BLaER1 treated with 17β-estradiol and CSF1 and Interleukin-3, amounts not matched to agents 10 nM and 100 nM (cell line): Measurements from ENCODE around the gene EHD1.
A peak's percentile ranks its signal among the peaks of the same experiment; 100 is the strongest.

Source experiments
- H3K27ac ChIP-seq, 11 experiments: shearing (Covaris generic); formaldehyde crosslinking; 2 replicates each; pipeline ENCODE4 v1.8.1; 2022
- H3K27me3 ChIP-seq, 11 experiments: shearing (Covaris generic); formaldehyde crosslinking; 2 replicates each; pipeline ENCODE4 v1.8.1; 2022
- H3K36me3 ChIP-seq, 11 experiments: shearing (Covaris generic); formaldehyde crosslinking; 2 replicates each; pipeline ENCODE4 v1.8.1; 2022
- H3K4me1 ChIP-seq, 10 experiments: shearing (Covaris generic); formaldehyde crosslinking; 2 replicates each; pipeline ENCODE4 v1.8.1; 2022
- H3K4me2 ChIP-seq, 11 experiments: shearing (Covaris generic); formaldehyde crosslinking; 2 replicates each; pipeline ENCODE4 v1.8.1; 2022
- H3K4me3 ChIP-seq, 10 experiments: shearing (Covaris generic); formaldehyde crosslinking; 2 replicates each; pipeline ENCODE4 v1.8.1; 2022
- H3K9ac ChIP-seq, 11 experiments: shearing (Covaris generic); formaldehyde crosslinking; 2 replicates each; pipeline ENCODE4 v1.8.1; 2022
- H3K9me3 ChIP-seq, 11 experiments: shearing (Covaris generic); formaldehyde crosslinking; replicated peaks in 1 of 11; 2 replicates each; pipeline ENCODE4 v1.8.1; 2022
- H4K20me1 ChIP-seq, 11 experiments: shearing (Covaris generic); formaldehyde crosslinking; 2 replicates each; pipeline ENCODE4 v1.8.1; 2022
- Cebpa-rat ChIP-seq, 11 experiments: shearing (Covaris generic); IDR thresholded peaks; 2 replicates each; pipeline ENCODE4 v1.8.1; 2022

EHD1 gene

GRCh38 chr11:64890522-64890939 is 12.1 kb upstream of the EHD1 start:
- Histone ChIP-seq H3K9me3 (no peaks in the 10 kb centered on the region), H3K27ac (peak overlapping the region in 7 of 11 experiments; percentile 12 to 83 (median 74); a peak in 7 of 22 replicates), H3K4me3 (no peak overlapping the region), H4K20me1 (peaks cover 0 to under 1% (median 0%) of the 10 kb centered on the region in 11 experiments; a peak in 3 of 22 replicates), H3K4me2 (peak overlapping the region in 9 of 11 experiments; percentile 85 to 97 (median 92); a peak in 18 of 22 replicates), H3K27me3 (no peaks in the 10 kb centered on the region), H3K36me3 (peaks cover 0 to 12% (median 7%) of the 10 kb centered on the region in 11 experiments; a peak in 12 of 22 replicates), H3K4me1 (peaks cover 63 to 93% (median 89%) of the 10 kb centered on the region in 10 experiments), H3K9ac (peak overlapping the region in 5 of 11 experiments; percentile 12 to 77 (median 25); a peak in 5 of 22 replicates)
- TF ChIP-seq Cebpa-rat (IDR thresholded peaks at IDR 0.05), result no peak

- no peaks in the 10 kb centered on the region for H3K36me3 ChIP-seq
- H3K4me1 ChIP-seq, result peaks cover 68 to 96% (median 95%) of the 10 kb centered on the region in 10 experiments
- no peaks in the 10 kb centered on the region for H3K9me3 ChIP-seq
- peak overlapping the region; percentile 81 to 97 (median 87) for H3K4me2 ChIP-seq
- H4K20me1 ChIP-seq, result no peaks in the 10 kb centered on the region; a peak in 1 of 22 replicates
- H3K9ac ChIP-seq, result peak overlapping the region in 9 of 11 experiments; percentile 2 to 79 (median 51); a peak in 13 of 22 replicates
- H3K27ac ChIP-seq, result peak overlapping the region in 7 of 11 experiments; percentile 1 to 83 (median 70); a peak in 10 of 22 replicates
- H3K4me3 ChIP-seq, result no peak overlapping the region
- H3K27me3 ChIP-seq, result no peaks in the 10 kb centered on the region
- no peak for TF ChIP-seq Cebpa-rat (IDR thresholded peaks at IDR 0.05)
These were observed 10.5 kb upstream of the EHD1 start for GRCh38 chr11:64888729-64889511.

GRCh38 chr11:64888406-64888728 is 9.9 kb upstream of the EHD1 start:
- Histone ChIP-seq H3K4me1 (peaks cover 68 to 96% (median 95%) of the 10 kb centered on the region in 10 experiments), H4K20me1 (no peaks in the 10 kb centered on the region; a peak in 1 of 22 replicates), H3K9me3 (no peaks in the 10 kb centered on the region), H3K36me3 (no peaks in the 10 kb centered on the region), H3K4me3 (peak overlapping the region in 5 of 10 experiments; percentile 5 to 46 (median 26); a peak in 6 of 20 replicates), H3K27me3 (no peaks in the 10 kb centered on the region), H3K4me2 (peak overlapping the region; percentile 81 to 97 (median 87)), H3K9ac (peak overlapping the region in 9 of 11 experiments; percentile 35 to 79 (median 69); a peak in 17 of 22 replicates), H3K27ac (peak overlapping the region in 9 of 11 experiments; percentile 36 to 83 (median 68); a peak in 17 of 22 replicates)
- no peak for TF ChIP-seq Cebpa-rat (IDR thresholded peaks at IDR 0.05)

- Histone ChIP-seq H3K4me3 (peak overlapping the region in 5 of 10 experiments; percentile 5 to 46 (median 26); a peak in 7 of 20 replicates), H3K4me1 (peaks cover 68 to 96% (median 95%) of the 10 kb centered on the region in 10 experiments), H3K36me3 (no peaks in the 10 kb centered on the region), H3K9me3 (no peaks in the 10 kb centered on the region), H3K27ac (peak overlapping the region in 10 of 11 experiments; percentile 36 to 83 (median 68); a peak in 18 of 22 replicates), H3K4me2 (peak overlapping the region; percentile 81 to 97 (median 87)), H3K9ac (peak overlapping the region in 9 of 11 experiments; percentile 35 to 79 (median 69); a peak in 17 of 22 replicates), H4K20me1 (no peaks in the 10 kb centered on the region; a peak in 1 of 22 replicates), H3K27me3 (no peaks in the 10 kb centered on the region)
- no peak for TF ChIP-seq Cebpa-rat (IDR thresholded peaks at IDR 0.05)
These were observed 9.5 kb upstream of the EHD1 start for GRCh38 chr11:64887757-64888405.

- no peaks in the 10 kb centered on the region for H3K36me3 ChIP-seq
- no peaks in the 10 kb centered on the region for H3K27me3 ChIP-seq
- H3K9me3 ChIP-seq, result no peaks in the 10 kb centered on the region
- no peak for TF ChIP-seq Cebpa-rat (IDR thresholded peaks at IDR 0.05)
- peaks cover 65 to 96% (median 94%) of the 10 kb centered on the region in 10 experiments for H3K4me1 ChIP-seq
- no peaks in the 10 kb centered on the region for H4K20me1 ChIP-seq
- peak overlapping the region in 8 of 11 experiments; percentile 51 to 79 (median 70); a peak in 6 of 22 replicates for H3K9ac ChIP-seq
- no peak overlapping the region for H3K4me3 ChIP-seq
- H3K27ac ChIP-seq, result peak overlapping the region in 10 of 11 experiments; percentile 36 to 83 (median 68); a peak in 17 of 22 replicates
- H3K4me2 ChIP-seq, result peak overlapping the region; percentile 81 to 97 (median 87)
These were observed 8.9 kb upstream of the EHD1 start for GRCh38 chr11:64887234-64887756.

GRCh38 chr11:64885367-64886286 is 7.2 kb upstream of the EHD1 start:
- no peaks in the 10 kb centered on the region for H4K20me1 ChIP-seq
- peak overlapping the region in 10 of 11 experiments; percentile 46 to 73 (median 65); a peak in 18 of 22 replicates for H3K27ac ChIP-seq
- H3K4me2 ChIP-seq, result peak overlapping the region; percentile 51 to 98 (median 80)
- H3K36me3 ChIP-seq, result no peaks in the 10 kb centered on the region
- no peaks in the 10 kb centered on the region for H3K9me3 ChIP-seq
- H3K9ac ChIP-seq, result peak overlapping the region in 6 of 11 experiments; percentile 4 to 50 (median 22); a peak in 7 of 22 replicates
- no peak overlapping the region for H3K4me3 ChIP-seq
- peaks cover 81 to 94% (median 92%) of the 10 kb centered on the region in 10 experiments for H3K4me1 ChIP-seq
- peak in 9 of 11 experiments; percentile 42 to 89 (median 75); a peak in 16 of 22 replicates for TF ChIP-seq Cebpa-rat (IDR thresholded peaks at IDR 0.05)
- no peaks in the 10 kb centered on the region for H3K27me3 ChIP-seq

- Histone ChIP-seq H3K4me2 (peak overlapping the region; percentile 60 to 98 (median 80); a peak in 21 of 22 replicates), H3K4me3 (no peak overlapping the region; a peak in 1 of 20 replicates), H3K27ac (peak overlapping the region in 8 of 11 experiments; percentile 14 to 69 (median 56); a peak in 15 of 22 replicates), H3K27me3 (no peaks in the 10 kb centered on the region), H3K9me3 (no peaks in the 10 kb centered on the region), H3K36me3 (no peaks in the 10 kb centered on the region), H3K4me1 (peaks cover 88 to 94% (median 93%) of the 10 kb centered on the region in 10 experiments), H3K9ac (peak overlapping the region in 7 of 11 experiments; percentile 21 to 58 (median 49); a peak in 11 of 22 replicates), H4K20me1 (no peaks in the 10 kb centered on the region)
- no peak for TF ChIP-seq Cebpa-rat (IDR thresholded peaks at IDR 0.05)
These were observed 5.6 kb upstream of the EHD1 start for GRCh38 chr11:64884019-64884418.
